Cardiac muscle cell (in vitro differentiated cells and primary cell): ENCODE data around the gene MPZL1. TPM values are rescaled to one million over a fixed set of nuclear protein-coding genes. Genes with fewer than 3 reads are reported as not detected.

Experiments used
- DNase-seq, 2 donors: peaks; one replicate each; pipeline versions ENCODE4 v3.0.0 to v3.0.0-alpha.2; 2010 to 2017; ENCODE audit warnings: low read depth in 1 of 2, low spot score in 1 of 2
- H3K27ac ChIP-seq: fragments of 200-600 bp; sonication (generic); 2 replicates; pipeline ENCODE4 v1.5.1; 2016
- H3K27me3 ChIP-seq: fragments of 200-600 bp; sonication (generic); 2 replicates; pipeline ENCODE4 v1.6.0; 2016; ENCODE audit warnings: control low read depth
- H3K36me3 ChIP-seq: fragments of 200-600 bp; sonication (generic); 2 replicates; pipeline ENCODE4 v1.5.1; 2016; ENCODE audit warnings: control low read depth
- H3K4me1 ChIP-seq: fragments of 200-600 bp; sonication (generic); 2 replicates; pipeline ENCODE4 v1.8.1; 2017; ENCODE audit warnings: low read depth, mild to moderate bottlenecking, mixed run types
- H3K4me3 ChIP-seq: fragments of 200-600 bp; sonication (generic); 2 replicates; pipeline ENCODE4 v1.5.1; 2016; ENCODE audit warnings: mild to moderate bottlenecking
- H3K9me3 ChIP-seq: fragments of 200-600 bp; sonication (generic); 2 replicates; pipeline ENCODE4 v1.5.1; 2017; ENCODE audit warnings: low read depth, mild to moderate bottlenecking, control low read depth
- polyA plus RNA-seq: library from polyadenylated mRNA; unstranded; fragments of >200 nt; fragmentation: Nextera tagmentation; extraction: Ambion mirVana; gene quantifications from 2 replicates; pipeline ENCODE4 v1.2.1, GENCODE V29; 2016
- total RNA-seq: library from RNA; depleted of rRNA; stranded (reverse); fragments of >200 nt; gene quantifications from 2 replicates; pipeline ENCODE4 v1.2.3, GENCODE V29; 2016
- TF ChIP-seq, protein P1 (sequence below): IDR thresholded peaks from 2 replicates; pipeline ENCODE4 v1.5.1; 2012; ENCODE audit warnings: low read depth, mild to moderate bottlenecking, low read length

Gene MPZL1
- total and polyA plus RNA-seq, 2 experiments from 2014 or later, result 107 to 114 TPM

GRCh38 chr1:167794043-167794442 lies 72.3 kb downstream of the MPZL1 start:
- Histone ChIP-seq H3K9me3 (no peaks in the 10 kb centered on the region), H3K27ac (no peak overlapping the region), H3K27me3 (no peaks in the 10 kb centered on the region), H3K4me1 (peaks cover 7% of the 10 kb centered on the region), H3K4me3 (no peak overlapping the region), H3K36me3 (peaks cover 6% of the 10 kb centered on the region)
- TF ChIP-seq, protein P1, sequence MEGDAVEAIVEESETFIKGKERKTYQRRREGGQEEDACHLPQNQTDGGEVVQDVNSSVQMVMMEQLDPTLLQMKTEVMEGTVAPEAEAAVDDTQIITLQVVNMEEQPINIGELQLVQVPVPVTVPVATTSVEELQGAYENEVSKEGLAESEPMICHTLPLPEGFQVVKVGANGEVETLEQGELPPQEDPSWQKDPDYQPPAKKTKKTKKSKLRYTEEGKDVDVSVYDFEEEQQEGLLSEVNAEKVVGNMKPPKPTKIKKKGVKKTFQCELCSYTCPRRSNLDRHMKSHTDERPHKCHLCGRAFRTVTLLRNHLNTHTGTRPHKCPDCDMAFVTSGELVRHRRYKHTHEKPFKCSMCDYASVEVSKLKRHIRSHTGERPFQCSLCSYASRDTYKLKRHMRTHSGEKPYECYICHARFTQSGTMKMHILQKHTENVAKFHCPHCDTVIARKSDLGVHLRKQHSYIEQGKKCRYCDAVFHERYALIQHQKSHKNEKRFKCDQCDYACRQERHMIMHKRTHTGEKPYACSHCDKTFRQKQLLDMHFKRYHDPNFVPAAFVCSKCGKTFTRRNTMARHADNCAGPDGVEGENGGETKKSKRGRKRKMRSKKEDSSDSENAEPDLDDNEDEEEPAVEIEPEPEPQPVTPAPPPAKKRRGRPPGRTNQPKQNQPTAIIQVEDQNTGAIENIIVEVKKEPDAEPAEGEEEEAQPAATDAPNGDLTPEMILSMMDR, result no peak
- DNase-seq, result no peak

- H3K4me1 ChIP-seq, result peaks cover 17% of the 10 kb centered on the region
- peak in 1 of 2 donors; percentile 71 for DNase-seq
- H3K27ac ChIP-seq, result peak overlapping the region; percentile 82
- TF ChIP-seq, protein P1, result no peak
- H3K4me3 ChIP-seq, result no peak overlapping the region
- H3K27me3 ChIP-seq, result no peaks in the 10 kb centered on the region
- no peaks in the 10 kb centered on the region for H3K9me3 ChIP-seq
- H3K36me3 ChIP-seq, result no peaks in the 10 kb centered on the region
Observed at GRCh38 chr1:167795810-167796740, 74.3 kb downstream of the MPZL1 start.

- Histone ChIP-seq H3K27ac (peak overlapping the region; percentile 82), H3K36me3 (no peaks in the 10 kb centered on the region), H3K27me3 (no peaks in the 10 kb centered on the region), H3K4me1 (peaks cover 17% of the 10 kb centered on the region), H3K9me3 (no peaks in the 10 kb centered on the region), H3K4me3 (no peak overlapping the region)
- peak; percentile 77 to 99 for DNase-seq
- TF ChIP-seq, protein P1, result peak; percentile 13
Observed at GRCh38 chr1:167797015-167797414, 75.2 kb downstream of the MPZL1 start.

DNA sequence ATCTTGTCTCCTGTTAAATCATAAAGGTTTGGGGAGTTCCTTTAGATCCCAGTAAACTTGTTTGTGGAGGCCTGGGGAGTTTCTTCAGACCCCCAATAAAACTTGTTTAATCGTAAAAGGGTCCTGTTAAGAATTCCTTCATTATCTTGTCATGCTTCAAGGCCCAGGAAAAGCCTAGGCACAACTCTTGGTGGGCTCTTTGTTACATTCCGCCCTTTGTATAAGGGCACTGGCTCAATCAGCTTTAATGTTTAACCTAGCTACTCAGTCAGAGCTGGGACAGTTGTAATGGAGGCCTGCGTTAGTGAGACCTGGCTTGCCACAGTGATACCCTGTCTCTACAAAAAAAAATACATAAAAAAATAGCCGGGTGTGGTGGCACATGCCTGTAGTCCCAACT lies 77.2 kb downstream of the MPZL1 start:
- Histone ChIP-seq H3K4me3 (no peak overlapping the region), H3K9me3 (no peaks in the 10 kb centered on the region), H3K36me3 (no peaks in the 10 kb centered on the region), H3K27me3 (no peaks in the 10 kb centered on the region), H3K4me1 (peaks cover 17% of the 10 kb centered on the region), H3K27ac (no peak overlapping the region)
- TF ChIP-seq, protein P1, result no peak
- DNase-seq, result no peak

- Histone ChIP-seq H3K27me3 (no peaks in the 10 kb centered on the region), H3K4me3 (no peak overlapping the region), H3K4me1 (peaks cover 17% of the 10 kb centered on the region), H3K9me3 (no peaks in the 10 kb centered on the region), H3K36me3 (no peaks in the 10 kb centered on the region), H3K27ac (peak overlapping the region; percentile 55)
- no peak for DNase-seq
- TF ChIP-seq, protein P1, result no peak
Observed at GRCh38 chr1:167799747-167800146, 78.0 kb downstream of the MPZL1 start.
